Mesothelial cell of epicardium (in vitro differentiated cells): Measurements from ENCODE around the gene TSC22D1. TPM values are rescaled to one million over a fixed set of nuclear protein-coding genes. Genes with fewer than 3 reads are reported as not detected.

ENCODE experiments used
- DNase-seq, 2 experiments: peaks; one replicate each; pipeline ENCODE4 v3.0.0; 2021; ENCODE audit warnings: low spot score in 2 of 2; ENCODE audit not compliant: unreplicated experiment in 2 of 2
- H3K27ac Mint-ChIP-seq: 2 replicates; pipeline ENCODE4 v1.8.0; 2021; ENCODE audit warnings: mixed read lengths
- H3K27me3 Mint-ChIP-seq: 2 replicates; pipeline ENCODE4 v1.8.0; 2021; ENCODE audit warnings: low read depth, mixed read lengths
- H3K36me3 Mint-ChIP-seq: 2 replicates; pipeline ENCODE4 v1.8.0; 2021; ENCODE audit warnings: mixed read lengths
- H3K4me1 Mint-ChIP-seq: 2 replicates; pipeline ENCODE4 v1.8.0; 2021; ENCODE audit warnings: mixed read lengths
- H3K4me3 Mint-ChIP-seq: 2 replicates; pipeline ENCODE4 v1.8.0; 2021; ENCODE audit warnings: mild to moderate bottlenecking, moderate library complexity, mixed read lengths
- H3K9me3 Mint-ChIP-seq: 2 replicates; pipeline ENCODE4 v1.8.0; 2021; ENCODE audit warnings: mixed read lengths
- CTCF ChIP-seq: fragments of 200-600 bp; sonication (generic); IDR thresholded peaks from one replicate; pipeline ENCODE4 v1.5.0; 2021; ENCODE audit warnings: antibody characterized with exemption; ENCODE audit not compliant: unreplicated experiment
- total RNA-seq: library from RNA; stranded (reverse); gene quantifications from 3 replicates; pipeline ENCODE4 v1.2.1, GENCODE V29; 2021

TSC22D1 gene
- total RNA-seq, 1 donor from 2014 or later: 99.5 TPM

GRCh38 chr13:44404261-44405132, 171.6 kb downstream of the TSC22D1 start:
- Mint-ChIP-seq H3K9me3 (no peaks in the 10 kb centered on the region), H3K27ac (peak overlapping the region; percentile 83), H3K27me3 (peaks cover 39% of the 10 kb centered on the region), H3K4me1 (peaks cover 45% of the 10 kb centered on the region), H3K4me3 (peak overlapping the region; percentile 8), H3K36me3 (no peaks in the 10 kb centered on the region)
- DNase-seq: no peak
- TF ChIP-seq CTCF: no peak

- Mint-ChIP-seq H3K9me3 (no peaks in the 10 kb centered on the region), H3K4me1 (peaks cover 48% of the 10 kb centered on the region), H3K27me3 (peaks cover 39% of the 10 kb centered on the region), H3K27ac (peak overlapping the region; percentile 83), H3K4me3 (no peak overlapping the region), H3K36me3 (no peaks in the 10 kb centered on the region)
- DNase-seq: no peak
- no peak for TF ChIP-seq CTCF
Observed at GRCh38 chr13:44403461-44404056, 172.6 kb downstream of the TSC22D1 start.

- peaks cover 51% of the 10 kb centered on the region for H3K4me1 Mint-ChIP-seq
- H3K9me3 Mint-ChIP-seq: no peaks in the 10 kb centered on the region
- H3K4me3 Mint-ChIP-seq: no peak overlapping the region
- peak overlapping the region; percentile 6 for H3K27ac Mint-ChIP-seq
- peaks cover 45% of the 10 kb centered on the region for H3K27me3 Mint-ChIP-seq
- H3K36me3 Mint-ChIP-seq: no peaks in the 10 kb centered on the region
- no peak for TF ChIP-seq CTCF
- DNase-seq: no peak
Observed at GRCh38 chr13:44402899-44403445, 173.2 kb downstream of the TSC22D1 start.

DNA sequence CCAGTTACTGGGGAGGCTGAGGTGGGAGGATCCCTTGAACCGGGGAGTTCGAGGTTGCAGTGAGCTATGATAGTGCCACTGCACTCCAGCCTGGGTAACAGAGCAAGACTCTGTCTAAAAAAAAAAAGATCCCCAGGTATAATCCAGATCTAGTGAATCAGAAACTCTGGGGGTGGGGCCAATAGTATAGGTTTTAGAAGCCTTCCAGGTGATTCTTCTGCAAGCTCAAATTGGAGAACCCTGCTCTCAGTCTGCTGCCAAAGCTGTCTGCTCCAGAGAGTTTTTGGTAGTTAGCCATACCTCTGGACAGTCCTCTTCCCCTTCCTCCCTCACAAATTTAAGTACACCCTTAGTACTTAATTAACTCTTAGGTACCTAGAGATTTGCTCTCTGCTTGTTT, 174.6 kb downstream of the TSC22D1 start:
- no peak for DNase-seq
- no peaks in the 10 kb centered on the region for H3K36me3 Mint-ChIP-seq
- H3K27me3 Mint-ChIP-seq: peaks cover 51% of the 10 kb centered on the region
- no peak overlapping the region for H3K27ac Mint-ChIP-seq
- no peak for TF ChIP-seq CTCF
- peaks cover 61% of the 10 kb centered on the region for H3K4me1 Mint-ChIP-seq
- H3K9me3 Mint-ChIP-seq: no peaks in the 10 kb centered on the region
- H3K4me3 Mint-ChIP-seq: no peak overlapping the region

DNA sequence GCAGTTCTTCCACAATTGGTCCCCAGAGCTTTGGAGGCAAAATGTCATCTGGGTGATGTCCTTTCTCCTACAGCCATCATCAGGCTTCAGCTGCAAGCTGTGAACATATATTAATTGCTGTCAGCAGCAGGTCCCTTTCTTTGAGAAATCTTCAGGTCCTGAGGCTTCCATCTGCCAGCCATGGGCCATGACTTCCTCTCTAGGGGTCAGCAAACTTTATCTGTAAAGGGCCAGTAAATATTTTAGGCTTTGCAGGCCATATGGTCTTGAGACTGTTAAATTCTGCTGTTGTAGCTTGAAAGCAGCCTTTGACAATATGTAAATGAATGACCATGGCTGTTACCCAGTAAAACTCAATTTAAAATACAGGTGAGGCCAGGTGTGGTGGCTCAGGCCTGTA, 175.4 kb downstream of the TSC22D1 start:
- no peaks in the 10 kb centered on the region for H3K36me3 Mint-ChIP-seq
- H3K4me3 Mint-ChIP-seq: no peak overlapping the region
- no peak for TF ChIP-seq CTCF
- no peak overlapping the region for H3K27ac Mint-ChIP-seq
- peaks cover 67% of the 10 kb centered on the region for H3K4me1 Mint-ChIP-seq
- DNase-seq: no peak
- H3K9me3 Mint-ChIP-seq: no peaks in the 10 kb centered on the region
- H3K27me3 Mint-ChIP-seq: peaks cover 49% of the 10 kb centered on the region
